Activated T-cell treated with anti-CD3 and anti-CD28 coated beads for 24 hours (primary cell): ENCODE measurements around the gene NXN.
"Not testable (repeated sequence)": the region's sequence is repeated elsewhere in the genome, so short reads cannot be mapped to it uniquely, and the experiment has no call there.

ENCODE experiments used
- DNase-seq: peaks from one replicate; pipeline ENCODE4 v3.0.0-alpha.2; 2020; ENCODE audit warnings: low read depth

The NXN gene

DNA sequence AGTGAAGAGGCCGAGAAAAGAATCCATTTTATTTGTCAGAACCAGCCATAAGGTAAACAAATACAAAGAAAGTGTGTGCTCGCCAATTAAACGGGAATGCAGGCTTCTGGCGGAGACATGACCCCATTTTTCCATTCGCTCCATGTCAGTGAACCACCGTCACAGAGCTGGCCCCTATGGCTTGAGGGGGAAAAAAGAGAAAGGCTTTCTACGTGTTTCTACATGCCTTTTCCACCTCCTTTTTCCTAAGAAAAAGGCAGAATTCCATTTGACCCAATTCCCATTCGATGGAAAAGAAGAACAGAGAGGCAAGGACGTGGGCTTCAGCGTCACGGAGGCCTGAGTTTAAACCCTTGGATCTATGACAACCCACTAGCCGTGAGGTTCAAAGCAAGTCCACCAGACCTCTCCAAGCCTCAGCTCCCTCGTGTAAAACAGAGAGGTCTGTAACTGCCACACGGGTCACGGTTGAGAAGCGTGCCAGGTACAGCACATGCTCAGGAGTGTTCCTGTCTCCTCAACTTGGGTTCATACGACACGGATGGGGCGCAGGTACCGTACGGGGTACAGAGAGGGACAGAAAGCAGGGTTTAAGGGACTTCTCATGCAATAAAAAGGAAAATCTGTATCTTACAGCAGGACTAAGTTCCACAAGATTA, 91.9 kb downstream of the NXN start:
- DNase-seq: no peak

DNA sequence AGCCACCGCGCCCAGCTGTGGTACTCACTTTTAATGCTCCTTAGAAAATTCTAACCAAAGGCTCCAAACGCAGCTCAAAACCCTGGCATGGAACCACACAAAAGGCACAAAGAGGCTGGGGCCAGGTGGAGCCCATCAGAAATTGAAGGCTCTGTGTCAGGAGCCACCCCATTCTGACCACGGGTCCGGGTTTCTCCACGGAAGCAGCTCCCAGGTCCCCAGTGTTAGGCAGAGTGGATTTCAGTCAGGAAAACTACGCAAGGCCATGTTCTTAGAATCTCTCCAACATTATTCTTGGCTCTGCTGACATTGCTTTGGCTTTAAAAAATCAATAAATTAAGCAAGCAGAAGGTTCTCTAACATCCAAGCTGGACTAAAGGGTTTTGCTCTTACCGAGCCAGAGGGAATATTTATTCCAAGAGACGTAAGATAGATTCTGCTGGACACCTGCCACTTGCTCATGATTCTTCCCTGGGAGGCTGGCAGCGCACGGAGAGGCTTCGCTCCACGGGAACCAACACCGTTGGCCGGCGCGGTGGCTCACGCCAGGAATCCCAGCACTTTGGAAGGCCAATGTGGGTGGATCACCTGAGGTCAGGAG, 93.5 kb downstream of the NXN start:
- DNase-seq: no peak

DNA sequence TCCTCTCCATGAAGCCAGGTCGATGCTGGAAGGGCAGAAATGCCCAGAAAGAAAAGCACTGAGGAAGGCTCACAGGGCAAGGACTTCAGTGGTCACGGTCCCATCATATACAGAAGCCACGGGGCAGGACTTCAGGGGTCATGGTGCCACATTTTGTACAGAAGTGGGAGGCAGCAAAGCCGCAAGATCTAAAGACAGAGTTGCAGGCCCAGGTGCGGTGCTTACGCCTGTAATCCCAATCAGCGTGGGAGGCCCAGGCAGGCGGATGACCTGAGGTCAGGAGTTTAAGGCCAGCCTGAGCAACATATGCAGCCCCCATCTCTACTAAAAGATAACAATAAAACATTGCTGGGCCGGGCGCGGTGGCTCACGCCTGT, 96.0 kb downstream of the NXN start:
- no peak for DNase-seq

DNA sequence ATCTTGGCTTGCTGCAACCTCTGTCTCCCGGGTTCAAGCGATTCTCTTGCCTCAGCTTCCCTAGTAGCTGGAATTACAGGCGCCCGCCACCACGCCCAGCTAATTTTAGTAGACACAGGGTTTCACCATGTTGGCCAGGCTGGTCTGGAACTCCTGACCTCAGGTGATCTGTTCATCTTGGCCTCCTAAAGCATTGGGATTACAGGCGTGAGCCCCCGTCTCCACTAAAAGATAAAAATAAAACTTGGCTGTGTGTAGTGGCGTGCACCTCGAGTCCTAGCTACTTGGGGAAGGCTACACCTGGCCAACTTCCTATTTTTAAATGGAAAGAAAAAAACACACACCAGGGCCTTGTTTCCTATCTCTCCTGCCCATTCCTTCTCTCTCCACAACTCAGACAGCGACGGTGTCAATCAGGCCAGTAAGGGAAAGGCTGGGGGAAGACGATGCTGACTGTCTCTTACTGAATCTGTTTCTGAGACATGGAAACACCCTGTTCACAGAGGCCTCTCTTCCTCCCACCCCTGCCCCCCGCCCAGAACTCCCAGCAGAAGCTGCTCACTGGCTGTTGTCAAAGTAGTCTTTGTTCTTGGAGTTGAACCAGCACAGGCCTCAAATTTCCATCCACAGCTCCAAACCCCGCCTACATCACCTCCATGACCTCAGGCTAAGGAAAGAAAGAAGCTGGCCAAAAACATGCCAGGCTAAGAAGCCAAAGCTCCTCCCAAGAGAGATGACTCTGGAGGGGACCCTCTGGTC, 96.6 kb downstream of the NXN start:
- no peak for DNase-seq

DNA sequence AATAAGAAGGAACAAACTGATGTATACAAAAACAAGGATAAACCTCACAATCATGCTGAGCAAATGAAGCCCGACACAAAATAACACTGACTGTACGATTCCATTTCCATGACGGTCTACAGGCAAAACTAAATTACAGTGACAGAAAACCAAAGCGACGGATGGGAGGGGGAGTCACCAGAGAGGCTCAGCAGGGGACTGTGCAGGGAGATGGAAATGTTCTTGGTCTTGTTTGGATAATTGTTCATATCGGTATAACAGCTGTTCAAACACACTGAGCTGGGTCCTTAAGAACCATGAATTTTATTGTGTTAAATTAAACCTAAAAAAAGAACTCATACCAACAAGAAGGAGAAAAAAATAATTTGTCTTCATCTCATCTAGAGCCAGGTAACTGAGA, 97.8 kb downstream of the NXN start:
- no peak for DNase-seq

DNA sequence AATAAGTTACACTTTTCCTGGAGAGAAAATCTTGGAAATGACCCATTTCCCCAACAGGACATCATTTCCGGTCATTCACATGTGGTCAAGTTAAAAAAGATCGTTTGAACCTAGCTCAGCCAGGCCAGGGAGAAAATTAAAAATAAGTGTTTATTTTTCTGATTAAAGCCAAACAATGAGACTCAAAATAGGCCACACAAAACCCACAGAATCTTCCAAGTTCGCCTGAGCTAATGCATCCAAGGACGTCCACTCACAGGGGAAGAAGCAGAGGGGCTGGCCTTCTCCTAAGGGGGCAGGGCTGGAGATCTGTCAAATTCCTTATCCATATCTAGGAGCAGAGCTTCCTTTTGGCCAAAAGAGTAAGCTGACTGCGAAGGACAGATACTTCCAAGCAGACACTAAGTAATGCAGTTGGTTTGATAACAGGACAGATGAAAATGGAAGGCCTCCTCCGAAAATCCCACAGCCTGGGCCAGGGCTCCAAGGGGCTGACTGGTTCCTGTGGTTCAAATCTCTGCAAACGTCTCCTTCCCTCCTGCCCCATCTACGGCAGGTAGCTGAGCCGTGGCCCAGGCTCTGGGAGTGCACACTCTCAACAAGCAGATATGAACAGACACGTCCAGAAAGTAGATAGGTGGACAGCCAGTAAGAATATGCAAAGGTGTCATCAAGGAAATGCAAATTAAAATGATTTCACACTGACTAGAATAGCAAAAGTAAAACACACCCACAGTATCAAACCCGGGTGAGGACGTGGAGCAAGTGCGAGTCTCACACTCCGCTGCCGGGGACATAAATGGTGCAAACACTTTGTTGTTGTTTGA, 98.9 kb downstream of the NXN start:
- DNase-seq: no peak

DNA sequence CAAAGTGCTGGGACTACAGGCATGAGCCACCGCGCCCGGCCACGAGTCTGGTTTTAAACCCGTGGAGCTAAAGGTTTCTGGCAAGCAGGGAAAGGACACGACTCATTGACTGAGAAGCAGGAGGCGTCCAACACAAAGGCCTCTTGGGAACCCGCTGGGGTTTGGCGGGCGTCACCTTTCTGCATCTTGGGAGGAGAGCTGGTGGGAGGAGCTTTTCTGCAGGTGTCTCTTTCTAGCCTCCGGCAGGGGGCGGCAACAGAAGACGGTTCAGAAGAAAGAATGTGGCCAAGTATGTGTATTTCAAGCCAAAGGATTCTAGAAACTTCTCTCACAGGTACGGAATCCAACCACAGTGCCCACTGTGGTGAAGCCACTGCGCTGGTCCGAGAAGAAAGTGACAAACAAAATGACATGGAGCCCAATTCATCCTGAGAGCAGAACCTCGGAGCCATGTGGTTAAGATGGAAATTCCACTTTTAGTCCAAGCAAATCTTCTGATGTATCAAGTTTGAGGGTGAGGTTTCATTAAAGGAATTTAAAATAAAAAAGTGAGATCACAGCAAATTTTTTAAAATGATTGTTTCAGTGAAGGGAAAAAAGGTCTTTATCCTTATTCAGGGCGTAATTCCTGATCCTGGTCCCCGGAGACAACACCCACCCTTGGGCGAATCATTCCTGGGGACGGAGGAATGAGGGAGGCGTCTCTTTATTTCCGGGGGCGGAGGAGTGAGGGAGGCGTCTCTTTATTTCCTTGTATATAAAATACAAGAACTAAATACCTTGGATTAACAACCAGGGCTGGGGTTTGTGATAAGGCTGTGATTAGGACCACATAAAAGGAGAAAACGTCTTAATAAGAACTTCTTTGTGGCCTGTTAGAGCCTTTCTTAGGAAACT, 99.8 kb downstream of the NXN start:
- DNase-seq: peak; percentile 41

DNA sequence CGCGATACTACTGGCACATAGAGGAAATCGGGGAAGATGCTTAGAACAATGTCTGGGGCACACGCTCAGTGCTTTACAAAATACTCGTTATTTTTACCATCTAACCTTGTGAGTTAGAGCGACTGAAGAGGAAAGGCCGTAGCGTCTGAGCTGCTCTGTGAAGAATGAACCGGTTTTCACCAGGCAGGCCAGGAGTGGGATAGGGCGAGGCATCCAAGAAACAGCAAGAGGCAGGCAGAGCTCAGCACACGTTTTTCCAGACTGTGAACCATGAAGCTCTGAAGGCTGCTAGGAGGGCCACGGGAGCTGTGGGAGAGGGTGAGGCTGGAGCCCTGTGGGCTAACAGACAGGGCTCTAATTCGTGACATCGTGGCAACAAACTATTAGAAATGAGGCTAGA, 101.9 kb downstream of the NXN start:
- no peak for DNase-seq

DNA sequence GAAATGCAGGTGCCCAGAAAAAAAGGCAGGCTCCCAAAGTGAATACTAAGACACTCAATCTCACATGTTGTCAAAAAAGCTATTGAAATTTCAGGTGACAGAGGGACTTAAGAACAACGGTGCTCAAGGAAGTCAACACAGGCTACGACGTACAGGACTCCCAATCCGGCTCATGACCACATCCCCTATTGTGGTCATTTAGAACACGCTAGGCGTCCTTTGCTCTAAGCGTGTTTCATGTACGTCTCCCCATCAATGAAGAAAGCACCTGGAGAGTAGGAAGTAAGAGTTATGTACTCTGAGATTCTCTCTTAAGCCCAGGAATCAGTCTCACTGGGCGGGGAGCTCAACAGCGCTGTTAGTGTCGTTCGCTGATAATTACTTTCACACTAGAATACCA, 103.3 kb downstream of the NXN start:
- no peak for DNase-seq

DNA sequence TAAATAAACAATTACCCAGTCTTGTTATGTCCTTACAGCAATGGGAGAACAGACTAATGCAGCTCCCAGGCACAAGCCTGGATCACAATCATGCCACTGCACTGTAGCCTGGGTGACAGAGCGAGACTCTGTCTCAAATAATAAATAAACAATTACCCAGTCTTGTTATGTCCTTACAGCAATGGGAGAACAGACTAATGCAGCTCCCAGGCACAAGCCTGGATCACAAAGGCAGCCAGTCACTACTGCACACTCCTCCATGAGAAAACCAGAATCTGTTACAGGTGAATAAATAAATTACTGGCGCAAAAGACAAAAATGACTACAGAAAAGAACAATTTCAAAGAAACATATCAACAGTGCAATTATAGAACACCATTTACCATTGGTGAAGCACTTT, 105.0 kb downstream of the NXN start:
- DNase-seq: not testable (repeated sequence)

DNA sequence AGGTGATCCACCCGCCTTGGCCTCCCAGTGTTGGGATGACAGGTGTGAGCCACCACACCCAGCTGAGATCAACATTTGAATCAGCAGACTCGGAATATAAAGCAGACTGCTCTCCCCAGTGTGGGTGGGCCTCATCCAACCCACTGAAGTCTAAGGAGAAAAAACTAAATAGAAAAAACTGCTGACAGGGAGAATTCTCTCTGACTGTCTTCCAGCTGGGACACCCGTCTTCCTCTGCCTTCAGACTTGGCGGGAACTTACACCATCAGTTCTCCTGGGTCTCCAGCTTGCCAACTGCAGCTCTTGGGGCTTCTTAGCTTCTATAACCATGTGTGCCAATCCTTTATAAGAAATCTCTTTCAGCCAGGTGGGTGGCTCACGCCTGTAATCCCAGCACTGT, 106.7 kb downstream of the NXN start:
- DNase-seq: no peak

DNA sequence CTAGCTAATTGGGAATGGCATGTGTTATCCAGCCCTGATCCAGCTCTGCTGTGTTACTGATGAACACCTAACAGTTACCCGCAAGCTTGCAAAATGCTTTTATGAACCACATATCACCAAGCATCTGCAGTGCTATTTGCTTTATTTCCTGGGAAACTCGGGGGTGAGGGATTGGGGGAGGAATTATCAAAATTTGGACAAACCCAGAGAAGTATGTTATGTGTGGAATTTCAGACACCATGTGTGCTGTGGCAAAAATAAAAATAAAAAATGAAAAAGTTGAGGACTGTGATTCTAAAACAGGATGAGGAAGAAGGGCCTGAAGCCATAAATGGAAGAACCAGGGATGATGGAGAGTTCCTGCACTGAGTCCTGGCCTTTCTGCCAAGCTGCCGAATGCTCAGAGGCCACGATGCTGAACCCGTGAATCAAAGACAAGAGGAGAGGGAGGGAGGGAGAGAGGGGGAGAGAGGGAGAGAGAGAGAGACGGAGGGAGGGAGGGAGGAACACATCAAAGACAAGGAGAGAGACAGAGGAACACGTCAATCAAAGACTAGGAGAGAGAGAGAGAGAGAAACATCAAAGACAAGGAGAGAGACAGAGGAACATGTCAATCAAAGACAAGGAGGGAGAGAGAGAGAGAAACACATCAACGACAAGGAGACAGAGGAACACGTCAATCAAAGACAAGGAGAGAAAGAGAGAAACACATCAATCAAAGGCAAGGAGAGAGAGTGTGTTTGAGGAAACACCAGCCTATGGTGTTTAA, 107.6 kb downstream of the NXN start:
- no peak for DNase-seq

DNA sequence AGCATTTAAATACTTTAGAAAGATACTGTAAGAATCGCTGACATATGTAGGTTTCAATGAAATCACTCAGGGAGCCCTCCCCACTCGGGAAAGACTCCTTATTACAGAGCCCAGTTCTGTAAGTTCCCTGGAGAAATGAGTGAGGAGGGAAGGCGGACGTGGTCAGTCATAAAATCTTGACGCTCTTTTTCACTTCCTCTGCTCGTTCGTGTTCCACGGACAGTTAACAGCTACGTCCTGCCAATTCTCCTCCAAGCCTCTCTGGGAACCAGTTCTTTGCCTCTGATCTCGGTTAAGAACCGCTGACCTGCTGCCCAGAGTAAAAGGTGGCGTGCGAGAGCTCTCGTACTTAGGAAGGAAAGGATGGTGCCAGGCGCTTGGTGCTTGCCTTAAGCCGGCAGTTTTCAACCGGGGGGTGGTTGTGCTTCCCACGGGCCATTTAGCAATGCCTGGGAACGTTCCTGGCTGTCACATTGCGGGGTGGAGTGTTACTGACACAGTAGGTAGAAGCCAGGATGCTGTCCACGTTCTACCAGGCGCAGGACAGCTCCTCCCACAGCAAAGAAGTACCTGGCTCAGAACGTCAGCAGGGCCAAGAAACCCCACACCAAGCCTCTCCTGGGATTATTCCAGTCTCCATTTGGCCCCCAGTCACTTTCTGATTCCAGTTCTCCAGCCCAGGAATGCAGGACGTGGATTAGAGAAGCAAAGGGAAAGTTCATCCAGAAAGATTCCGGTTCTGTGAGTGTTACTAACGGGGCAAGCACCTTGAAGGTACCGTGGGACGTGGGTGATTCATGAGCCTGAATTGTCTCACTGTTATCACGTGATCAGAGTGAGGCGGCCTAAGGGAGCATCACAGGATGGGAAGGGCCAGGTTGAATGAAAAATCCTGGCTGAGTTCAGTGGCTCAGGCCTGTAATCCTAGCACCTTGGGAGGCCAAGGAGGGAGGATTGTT, 109.7 kb downstream of the NXN start:
- no peak for DNase-seq

DNA sequence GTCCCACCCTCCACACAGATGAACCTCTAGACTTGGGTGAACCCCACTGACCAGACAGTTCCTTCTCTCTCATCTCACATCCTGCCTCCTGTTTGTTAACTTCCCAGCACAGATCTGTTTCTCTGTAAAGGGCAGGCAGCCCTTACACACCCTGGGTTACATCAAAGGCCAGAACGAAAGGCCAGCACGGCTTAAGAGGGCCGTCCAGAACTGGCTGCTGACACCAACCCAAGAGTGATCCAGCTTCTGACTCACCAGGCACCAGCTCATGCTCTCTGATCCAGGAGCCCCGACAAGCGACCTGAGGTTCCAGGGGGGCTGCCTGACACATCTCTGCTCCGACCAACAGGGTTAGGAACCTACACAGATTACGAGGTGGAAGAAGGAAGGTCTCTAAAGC, 110.5 kb downstream of the NXN start:
- no peak for DNase-seq

DNA sequence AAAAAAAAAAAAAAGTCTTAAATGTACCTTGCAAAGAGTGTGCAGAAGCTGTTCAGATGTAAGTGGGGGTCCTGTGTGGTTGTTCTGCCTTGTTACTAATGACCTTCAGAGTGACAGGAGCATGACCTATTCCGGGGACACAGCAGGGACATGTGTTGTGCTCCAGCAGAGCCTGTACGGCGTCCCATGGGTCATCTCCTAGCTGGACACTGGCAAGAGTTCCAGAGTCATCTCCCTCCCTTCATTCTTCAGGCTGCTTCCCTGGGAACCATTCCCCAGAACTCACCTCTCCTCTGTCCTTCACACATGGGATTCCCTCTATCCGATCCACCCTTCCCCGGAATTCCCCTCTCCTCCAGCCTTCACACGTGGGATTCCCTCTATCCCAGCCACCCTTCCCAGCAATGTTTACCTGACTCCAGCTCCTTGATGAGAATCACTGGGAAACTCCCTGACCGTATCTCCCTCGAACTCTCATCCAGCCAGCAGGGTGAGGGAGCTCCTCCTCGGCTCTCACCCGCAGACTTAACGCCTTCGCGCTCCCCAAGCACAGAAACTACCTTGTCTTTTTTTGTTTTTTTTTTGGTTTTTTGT, 111.6 kb downstream of the NXN start:
- no peak for DNase-seq

DNA sequence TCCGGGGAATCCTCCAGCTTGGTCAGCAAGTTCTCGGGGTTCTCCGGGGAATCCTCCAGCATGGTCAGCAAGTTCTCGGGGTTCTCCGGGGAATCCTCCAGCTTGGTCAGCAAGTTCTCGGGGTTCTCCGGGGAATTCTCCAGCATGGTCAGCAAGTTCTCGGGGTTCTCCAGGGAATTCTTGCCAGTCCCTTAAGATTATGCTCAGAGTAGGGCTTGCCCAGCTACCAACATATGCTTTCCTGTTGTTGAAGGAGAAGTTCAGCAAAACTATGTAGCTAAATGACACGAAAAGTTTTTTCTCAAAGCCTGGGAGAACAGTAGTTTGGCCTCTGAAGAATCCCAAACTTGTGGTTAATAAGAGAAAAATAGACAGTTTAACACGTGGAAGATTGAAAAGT, 112.3 kb downstream of the NXN start:
- not testable (repeated sequence) for DNase-seq

DNA sequence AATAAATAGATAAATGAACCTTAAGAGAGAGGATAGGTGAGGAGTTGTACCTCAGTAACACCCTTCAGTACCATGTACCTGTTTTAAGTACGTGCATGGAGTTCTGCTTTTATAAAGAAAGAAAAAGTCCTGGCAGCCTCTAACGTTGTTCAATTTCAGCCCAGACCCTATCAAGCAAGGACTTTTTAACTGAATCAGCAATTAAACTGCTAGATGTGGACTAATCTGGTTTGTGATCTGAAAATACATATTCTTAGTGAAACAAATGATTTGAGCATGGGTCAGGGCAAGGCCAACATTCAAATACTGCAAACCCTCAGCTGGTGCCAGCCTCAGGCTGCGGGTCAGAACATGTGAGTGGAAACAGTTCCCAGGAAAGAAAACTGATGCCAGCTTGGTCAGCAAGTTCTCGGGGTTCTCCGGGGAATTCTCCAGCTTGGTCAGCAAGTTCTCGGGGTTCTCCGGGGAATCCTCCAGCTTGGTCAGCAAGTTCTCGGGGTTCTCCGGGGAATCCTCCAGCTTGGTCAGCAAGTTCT, 112.9 kb downstream of the NXN start:
- DNase-seq: no peak

DNA sequence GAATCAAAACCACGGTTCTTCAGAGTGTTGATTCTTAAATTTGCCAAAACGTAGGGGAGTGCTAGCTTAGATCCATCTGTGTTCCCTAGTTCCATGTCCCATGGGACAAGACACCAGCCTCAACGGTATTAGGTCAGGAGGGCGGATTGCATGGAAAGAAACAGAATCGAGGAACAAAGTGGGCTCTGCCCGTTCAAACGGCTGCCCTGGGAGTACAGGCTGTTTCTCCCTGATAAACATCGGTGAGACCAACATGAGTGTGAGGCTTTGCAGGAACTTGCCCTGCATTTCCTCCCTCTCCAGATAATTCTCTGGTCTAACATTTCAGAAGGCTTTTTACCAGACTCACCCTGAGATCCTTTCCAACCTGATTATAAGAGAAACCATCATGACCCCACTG, 115.3 kb downstream of the NXN start:
- DNase-seq: no peak

DNA sequence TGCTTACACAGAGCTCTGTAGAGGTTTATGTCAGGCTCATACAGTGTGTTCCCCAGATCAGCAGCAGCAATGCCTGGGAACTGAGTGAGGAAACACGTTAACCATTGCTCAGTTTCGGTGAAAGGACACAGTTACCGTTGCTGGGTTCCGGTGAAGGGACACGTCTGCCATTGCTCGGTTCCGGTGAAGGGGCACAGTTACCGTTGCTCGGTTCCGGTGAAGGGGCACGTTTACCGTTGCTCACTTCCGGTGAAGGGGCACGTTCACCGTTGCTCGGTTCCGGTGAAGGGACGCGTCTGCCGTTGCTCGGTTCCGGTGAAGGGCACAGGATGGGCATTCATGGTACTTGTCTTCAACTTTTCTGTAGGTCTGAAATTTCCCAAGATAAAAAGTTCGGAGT, 115.7 kb downstream of the NXN start:
- DNase-seq: no peak
